Vagina (tissue), 2 donors: ENCODE measurements around the gene DPYSL4. TPM values are rescaled to one million over a fixed set of nuclear protein-coding genes. Genes with fewer than 3 reads are reported as not detected.

ENCODE experiments used
- DNase-seq, 2 donors: peaks; one replicate each; pipeline ENCODE4 v3.0.0-alpha.2; 2017; ENCODE audit errors: extremely low spot score in 2 of 2
- H3K27ac ChIP-seq: fragments of 200-600 bp; sonication (generic); one replicate; pipeline ENCODE4 v1.5.1; 2019
- H3K27me3 ChIP-seq: fragments of 200-600 bp; sonication (generic); one replicate; pipeline ENCODE4 v1.5.1; 2019
- H3K36me3 ChIP-seq, 2 donors: fragments of 200-600 bp; sonication (generic); one replicate each; pipeline ENCODE4 v1.5.1; 2017 to 2019
- H3K4me1 ChIP-seq: fragments of 200-600 bp; sonication (generic); one replicate; pipeline ENCODE4 v1.5.1; 2019
- H3K4me3 ChIP-seq, 2 donors: fragments of 200-600 bp; sonication (generic); 1 replicate in 1 of 2; 2 replicates in 1 of 2; pipeline ENCODE4 v1.5.1; 2016 to 2019
- H3K9me3 ChIP-seq: fragments of 200-600 bp; sonication (generic); one replicate; pipeline ENCODE4 v1.5.1; 2019
- POLR2A ChIP-seq, 2 donors: fragments of 450-650 bp; IDR thresholded peaks; one replicate each; pipeline ENCODE4 v1.6.1; 2017; ENCODE audit warnings: antibody characterized with exemption in 2 of 2, mild to moderate bottlenecking in 2 of 2, moderate library complexity in 2 of 2
- POLR2AphosphoS5 ChIP-seq, 2 donors: sonication (generic); formaldehyde crosslinking; IDR thresholded peaks; one replicate each; pipeline ENCODE4 v1.9.0; 2017; ENCODE audit warnings: antibody characterized with exemption in 2 of 2, mild to moderate bottlenecking in 2 of 2, low read depth in 1 of 2; ENCODE audit not compliant: insufficient read depth in 1 of 2
- intact Hi-C: fragments of 100-400 bp; cut with DNase I; formaldehyde crosslinking; loops from one replicate; pipeline ENCODE4 v1.15.1; 2023
- total RNA-seq: library from RNA; depleted of rRNA; stranded (reverse); fragments of >200 nt; gene quantifications from one replicate; pipeline ENCODE4 v1.2.3, GENCODE V29; 2016
- TF ChIP-seq, protein P1 (sequence below), 3 experiments: fragments of 450-650 bp in 2 of 3; fragments of 200-600 bp in 1 of 3; sonication (generic) in 1 of 3; IDR thresholded peaks; one replicate each; pipeline ENCODE4 v1.5.1; 2017 to 2019; ENCODE audit warnings: antibody characterized with exemption in 3 of 3, mild to moderate bottlenecking in 2 of 3, moderate library complexity in 2 of 3

DPYSL4 gene
- total RNA-seq, 1 donor from 2014 or later = 0.49 TPM

DNA sequence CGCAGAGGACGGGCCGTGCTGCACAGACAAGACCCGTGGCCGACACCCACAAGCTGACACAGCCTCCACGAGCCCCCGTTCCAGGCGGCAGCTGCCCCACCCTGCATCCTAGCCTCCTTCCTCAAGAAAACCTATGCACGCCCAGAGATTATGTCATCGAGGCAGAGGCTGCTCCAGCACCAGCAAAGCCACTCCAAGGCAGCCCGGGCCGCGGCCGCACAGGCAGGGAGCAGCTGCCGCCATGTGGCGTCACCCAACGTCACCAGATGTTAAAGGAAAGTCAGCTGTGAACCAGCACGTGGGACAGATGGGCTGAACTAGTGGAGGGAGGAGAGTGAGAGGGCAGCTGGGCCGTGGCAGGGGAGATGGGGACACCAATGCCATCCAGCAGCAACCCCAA lies 61.2 kb downstream of the DPYSL4 start:
- TF ChIP-seq, protein P1, sequence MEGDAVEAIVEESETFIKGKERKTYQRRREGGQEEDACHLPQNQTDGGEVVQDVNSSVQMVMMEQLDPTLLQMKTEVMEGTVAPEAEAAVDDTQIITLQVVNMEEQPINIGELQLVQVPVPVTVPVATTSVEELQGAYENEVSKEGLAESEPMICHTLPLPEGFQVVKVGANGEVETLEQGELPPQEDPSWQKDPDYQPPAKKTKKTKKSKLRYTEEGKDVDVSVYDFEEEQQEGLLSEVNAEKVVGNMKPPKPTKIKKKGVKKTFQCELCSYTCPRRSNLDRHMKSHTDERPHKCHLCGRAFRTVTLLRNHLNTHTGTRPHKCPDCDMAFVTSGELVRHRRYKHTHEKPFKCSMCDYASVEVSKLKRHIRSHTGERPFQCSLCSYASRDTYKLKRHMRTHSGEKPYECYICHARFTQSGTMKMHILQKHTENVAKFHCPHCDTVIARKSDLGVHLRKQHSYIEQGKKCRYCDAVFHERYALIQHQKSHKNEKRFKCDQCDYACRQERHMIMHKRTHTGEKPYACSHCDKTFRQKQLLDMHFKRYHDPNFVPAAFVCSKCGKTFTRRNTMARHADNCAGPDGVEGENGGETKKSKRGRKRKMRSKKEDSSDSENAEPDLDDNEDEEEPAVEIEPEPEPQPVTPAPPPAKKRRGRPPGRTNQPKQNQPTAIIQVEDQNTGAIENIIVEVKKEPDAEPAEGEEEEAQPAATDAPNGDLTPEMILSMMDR (IDR thresholded peaks at IDR 0.05) = no peak
- TF ChIP-seq POLR2A (IDR thresholded peaks at IDR 0.05) (no peak), POLR2AphosphoS5 (IDR thresholded peaks at IDR 0.05; ENCODE audit: insufficient read depth in 1 of 2, low read depth in 1 of 2) (no peak)
- no peaks in the 10 kb centered on the region for H3K36me3 ChIP-seq

DNA sequence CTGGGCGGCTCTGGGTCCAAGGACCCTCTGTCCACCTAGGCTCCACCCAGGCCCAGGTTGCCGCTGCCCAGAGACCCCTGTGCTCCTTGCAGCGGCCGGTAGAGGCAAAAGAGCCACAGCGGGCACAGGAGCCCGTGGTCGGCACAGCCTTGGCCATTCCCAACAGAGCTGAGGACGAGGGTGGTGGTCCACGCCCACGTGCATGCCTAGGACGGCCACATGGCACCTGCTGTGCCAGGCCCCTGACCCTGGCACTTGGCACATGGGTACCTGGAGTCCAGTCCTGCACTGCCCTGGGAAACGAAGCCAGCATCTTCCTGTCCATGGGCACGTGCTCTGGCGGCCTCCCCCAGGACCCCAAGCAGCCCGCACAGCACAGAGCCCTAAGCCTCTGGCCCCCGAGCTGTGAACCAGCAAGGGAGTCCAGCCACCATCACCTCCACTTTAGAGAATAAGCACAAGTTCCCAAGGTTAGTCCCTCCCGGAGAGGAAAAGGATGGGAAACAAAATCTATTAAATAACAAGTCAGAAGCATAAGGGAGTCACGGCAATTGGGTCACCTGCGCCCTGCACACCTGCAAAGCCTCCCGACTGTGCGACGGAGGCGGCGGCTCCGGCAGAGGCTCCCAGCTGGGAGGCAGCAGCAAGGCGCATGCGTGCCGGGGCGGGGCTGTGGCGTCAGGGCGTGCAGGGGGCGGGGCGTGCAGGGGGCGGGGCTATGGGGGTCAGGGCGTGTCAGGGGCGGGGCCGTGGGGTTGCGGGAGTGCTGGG lies 61.9 kb downstream of the DPYSL4 start:
- no peaks in the 10 kb centered on the region for H3K36me3 ChIP-seq
- no peak overlapping the region for H3K4me3 ChIP-seq
- H3K27me3 ChIP-seq = no peaks in the 10 kb centered on the region
- H3K27ac ChIP-seq = no peak overlapping the region
- intact Hi-C loops = no loop called here
- no peak for DNase-seq
- no peaks in the 10 kb centered on the region for H3K9me3 ChIP-seq
- H3K4me1 ChIP-seq = no peaks in the 10 kb centered on the region
- TF ChIP-seq, protein P1 (IDR thresholded peaks at IDR 0.05) = no peak
- TF ChIP-seq POLR2AphosphoS5 (IDR thresholded peaks at IDR 0.05; ENCODE audit: insufficient read depth in 1 of 2, low read depth in 1 of 2) = no peak
- no peak for TF ChIP-seq POLR2A (IDR thresholded peaks at IDR 0.05)

More for the DNA sequence above, 61.2 kb downstream of the DPYSL4 start:
- Histone ChIP-seq H3K27me3 (no peaks in the 10 kb centered on the region), H3K4me1 (no peaks in the 10 kb centered on the region), H3K4me3 (no peak overlapping the region), H3K27ac (no peak overlapping the region), H3K9me3 (no peaks in the 10 kb centered on the region)
- DNase-seq = no peak
- intact Hi-C loops = no loop called here

DNA sequence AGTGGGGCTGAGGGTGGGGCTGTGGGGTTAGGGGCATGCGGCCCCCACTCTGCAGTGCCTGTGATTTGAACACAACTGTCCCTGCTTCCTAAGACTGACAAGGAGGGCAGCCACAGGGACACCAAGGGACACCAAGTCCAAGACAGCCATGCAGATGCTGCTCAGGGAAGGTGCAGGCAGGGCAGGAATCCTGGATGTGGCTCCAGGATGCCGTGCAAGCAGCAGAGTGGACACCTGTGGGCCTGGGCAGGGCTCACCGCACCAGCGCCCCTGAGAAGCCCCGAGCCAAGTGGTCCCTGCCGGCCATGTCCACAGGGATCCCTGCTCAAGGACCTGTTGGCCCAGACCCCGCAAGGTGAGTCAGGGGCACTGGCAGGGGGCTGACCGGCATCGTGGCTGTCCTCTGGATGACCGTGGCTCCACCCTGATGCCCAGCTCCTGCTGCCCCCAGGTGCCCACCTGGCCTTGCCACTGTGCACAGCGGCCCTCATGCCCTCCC lies 62.5 kb downstream of the DPYSL4 start:
- no peak for TF ChIP-seq POLR2AphosphoS5 (IDR thresholded peaks at IDR 0.05; ENCODE audit: insufficient read depth in 1 of 2, low read depth in 1 of 2)
- H3K9me3 ChIP-seq = no peaks in the 10 kb centered on the region
- DNase-seq = no peak
- no peak overlapping the region for H3K27ac ChIP-seq
- H3K4me1 ChIP-seq = no peaks in the 10 kb centered on the region
- intact Hi-C loops = no loop called here
- no peaks in the 10 kb centered on the region for H3K36me3 ChIP-seq
- no peak overlapping the region for H3K4me3 ChIP-seq
- H3K27me3 ChIP-seq = no peaks in the 10 kb centered on the region

DNA sequence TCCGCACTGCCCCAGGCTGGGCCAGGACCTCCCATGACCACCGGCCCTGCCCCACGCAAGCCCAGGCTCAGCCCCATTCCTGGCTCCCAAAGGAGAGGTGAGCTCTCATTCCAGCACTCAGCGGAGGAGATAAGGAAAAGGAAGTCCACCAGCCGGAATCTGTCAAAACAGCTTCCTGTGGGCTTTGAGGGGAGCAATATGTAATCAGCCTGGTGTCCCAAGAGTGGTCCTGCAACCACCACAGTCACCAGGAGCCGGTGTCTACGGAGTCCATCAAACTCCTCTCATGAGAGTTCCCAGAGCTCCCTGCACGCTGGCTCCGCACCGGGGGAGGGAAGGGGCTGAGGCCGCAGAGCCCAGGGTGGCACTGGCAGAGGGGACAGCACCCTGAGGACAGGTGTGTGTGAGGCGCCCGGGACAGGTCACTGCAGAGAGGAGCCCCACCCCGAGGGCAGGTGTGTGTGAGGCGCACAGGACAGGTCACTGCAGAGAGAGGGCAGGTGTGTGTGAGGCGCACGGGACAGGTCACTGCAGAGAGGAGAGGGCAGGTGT lies 63.2 kb downstream of the DPYSL4 start:
- no peak for DNase-seq
- Histone ChIP-seq H3K9me3 (no peaks in the 10 kb centered on the region), H3K4me1 (no peaks in the 10 kb centered on the region), H3K36me3 (no peaks in the 10 kb centered on the region), H3K27ac (no peak overlapping the region), H3K4me3 (no peak overlapping the region), H3K27me3 (no peaks in the 10 kb centered on the region)
- TF ChIP-seq POLR2AphosphoS5 (IDR thresholded peaks at IDR 0.05; ENCODE audit: insufficient read depth in 1 of 2, low read depth in 1 of 2) = no peak
- TF ChIP-seq, protein P1 (IDR thresholded peaks at IDR 0.05) = no peak
- intact Hi-C loops = no loop called here

DNA sequence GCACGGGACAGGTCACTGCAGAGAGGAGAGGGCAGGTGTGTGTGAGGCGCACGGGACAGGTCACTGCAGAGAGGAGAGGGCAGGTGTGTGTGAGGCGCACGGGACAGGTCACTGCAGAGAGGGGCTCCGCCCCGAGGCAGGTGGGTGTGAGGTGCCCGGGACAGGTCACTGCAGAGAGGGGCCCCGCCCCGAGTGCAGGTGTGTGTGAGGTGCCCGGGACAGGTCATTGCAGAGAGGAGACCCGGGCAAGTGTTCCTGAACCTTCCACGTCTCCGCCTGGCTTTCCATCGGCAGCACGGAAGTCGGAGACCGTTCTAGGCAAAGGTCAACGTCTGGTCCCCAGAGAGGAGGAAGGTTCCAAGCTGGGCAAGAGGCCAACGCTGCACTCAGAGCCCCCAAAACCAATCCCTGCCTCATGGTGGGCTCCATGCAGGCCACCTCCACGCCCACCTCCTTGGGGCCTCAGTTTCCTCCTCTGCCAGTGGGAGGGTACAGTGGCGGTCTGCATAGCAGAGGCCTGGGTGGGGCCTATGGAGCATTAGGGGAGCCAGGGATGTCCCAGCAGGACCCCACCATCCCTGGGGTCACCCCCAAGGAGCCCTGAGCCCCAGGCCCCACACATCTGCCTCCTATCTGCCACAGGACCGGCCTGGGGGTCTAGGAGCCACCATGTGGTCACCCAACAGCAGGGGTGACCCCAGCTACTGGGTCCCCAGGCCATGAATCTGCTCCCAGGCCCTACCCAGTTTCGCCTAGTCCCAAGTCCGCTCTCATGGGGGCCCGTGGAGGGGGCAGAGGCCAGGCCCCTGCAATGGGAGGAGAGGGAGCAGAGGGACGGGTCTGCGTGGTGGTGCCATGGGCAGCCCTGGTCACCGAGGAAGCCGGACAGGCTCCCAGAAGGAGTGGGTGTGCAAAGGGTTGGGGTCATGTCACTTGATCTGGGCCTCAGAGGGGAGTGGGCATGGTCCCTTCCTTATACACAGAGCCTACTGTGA lies 64.0 kb downstream of the DPYSL4 start:
- no peaks in the 10 kb centered on the region for H3K4me1 ChIP-seq
- no peaks in the 10 kb centered on the region for H3K9me3 ChIP-seq
- no peak for DNase-seq
- TF ChIP-seq, protein P1 (IDR thresholded peaks at IDR 0.05) = no peak
- no peak for TF ChIP-seq POLR2A (IDR thresholded peaks at IDR 0.05)
- no peak for TF ChIP-seq POLR2AphosphoS5 (IDR thresholded peaks at IDR 0.05; ENCODE audit: insufficient read depth in 1 of 2, low read depth in 1 of 2)
- H3K36me3 ChIP-seq = no peaks in the 10 kb centered on the region
- intact Hi-C loops = no loop called here
- no peaks in the 10 kb centered on the region for H3K27me3 ChIP-seq
- no peak overlapping the region for H3K27ac ChIP-seq
- H3K4me3 ChIP-seq = no peak overlapping the region
